K562 (cell line): ENCODE measurements around the gene PARP9.

ENCODE experiments used
- EP300 ChIP-seq: IDR thresholded peaks from 2 replicates; pipeline ENCODE4 v1.6.1; 2012; ENCODE audit warnings: low read length, improper control_type of control experiment
- KAT7 ChIP-seq: sonication (generic); formaldehyde crosslinking; IDR thresholded peaks from 2 replicates; pipeline ENCODE4 v1.8.0; 2022; ENCODE audit warnings: missing genetic modification reagents, mild to moderate bottlenecking, borderline replicate concordance
- MYC ChIP-seq, 2 experiments: fragments of 250-450 bp in 1 of 2; sonication (Bioruptor Pico) in 1 of 2; IDR thresholded peaks; 2 replicates each; pipeline versions ENCODE4 v1.5.1 to v1.6.1; 2012 to 2021; ENCODE audit warnings: low read depth in 2 of 2, borderline replicate concordance in 1 of 2, improper control_type of control experiment in 1 of 2, low read length in 1 of 2, mild to moderate bottlenecking in 1 of 2, moderate library complexity in 1 of 2
- PCBP1 ChIP-seq: fragments of 200-400 bp; formaldehyde crosslinking; IDR thresholded peaks from 2 replicates; pipeline ENCODE4 v1.6.1; 2018; ENCODE audit warnings: mild to moderate bottlenecking, low read depth, low read length; ENCODE audit not compliant: poor library complexity, severe bottlenecking
- POLR2A ChIP-seq: fragments of 450-650 bp; conservative IDR thresholded peaks from 2 replicates; pipeline ENCODE4 v1.6.1; 2016
- POLR2AphosphoS5 ChIP-seq: IDR thresholded peaks from 2 replicates; pipeline ENCODE4 v1.6.1; 2011; ENCODE audit warnings: mild to moderate bottlenecking, low read depth, low read length, moderate library complexity; ENCODE audit not compliant: control insufficient read depth, insufficient read depth
- SMARCB1 ChIP-seq: IDR thresholded peaks from 2 replicates; pipeline ENCODE4 v1.6.1; 2011; ENCODE audit warnings: improper control_type of control experiment, low read depth; ENCODE audit not compliant: insufficient read length
- TBP ChIP-seq: optimal IDR thresholded peaks from 2 replicates; pipeline ENCODE3; 2011; ENCODE audit warnings: low read depth, low read length, improper control_type of control experiment
- TRIM24 ChIP-seq, 2 experiments: fragments of 450-650 bp; IDR thresholded peaks; 2 replicates each; pipeline ENCODE4 v1.6.1; 2016
- TF ChIP-seq, protein P1 (sequence below), 3 experiments: IDR thresholded peaks in 2 of 3; conservative IDR thresholded peaks in 1 of 3; 2 replicates each; pipeline ENCODE4 v1.5.1; 2011 to 2012; ENCODE audit warnings: low read length in 3 of 3, mild to moderate bottlenecking in 3 of 3, control low read depth in 2 of 3, improper control_type of control experiment in 1 of 3, inconsistent platforms in 1 of 3, low read depth in 1 of 3, mixed read lengths in 1 of 3, moderate library complexity in 1 of 3; ENCODE audit not compliant: insufficient read depth in 2 of 3

DNA sequence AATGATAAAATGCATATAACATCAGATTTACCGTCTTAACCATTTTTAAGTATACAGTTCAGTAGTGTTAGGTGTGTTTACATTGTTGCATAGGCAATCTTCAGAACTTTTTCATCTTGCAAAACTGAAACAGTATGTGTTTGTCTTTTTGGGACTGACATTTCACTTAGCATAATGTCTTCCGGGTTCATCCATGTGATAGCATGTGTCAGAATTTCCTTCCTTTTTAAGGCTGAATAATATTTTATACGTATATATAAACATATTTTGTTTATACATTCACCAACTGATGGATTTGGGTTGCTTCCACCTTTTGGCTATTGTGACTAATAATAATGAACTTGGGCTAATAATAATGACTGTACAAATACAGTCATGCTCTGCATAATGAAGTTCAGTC is 16.4 kb upstream of the PARP9 start:
- TF ChIP-seq KAT7 (CRISPR knock-in tag) (no peak), TBP (no peak), TRIM24 (IDR thresholded peaks at IDR 0.05) (no peak), SMARCB1 (no peak), EP300 (no peak), MYC (IDR thresholded peaks at IDR 0.05; ENCODE audit: low read depth, low read length) (no peak), MYC (CRISPR knock-in tag; IDR thresholded peaks at IDR 0.05; ENCODE audit: borderline replicate concordance, low read depth) (no peak), PCBP1 (no peak), POLR2A (no peak), POLR2AphosphoS5 (no peak)
- TF ChIP-seq, protein P1, sequence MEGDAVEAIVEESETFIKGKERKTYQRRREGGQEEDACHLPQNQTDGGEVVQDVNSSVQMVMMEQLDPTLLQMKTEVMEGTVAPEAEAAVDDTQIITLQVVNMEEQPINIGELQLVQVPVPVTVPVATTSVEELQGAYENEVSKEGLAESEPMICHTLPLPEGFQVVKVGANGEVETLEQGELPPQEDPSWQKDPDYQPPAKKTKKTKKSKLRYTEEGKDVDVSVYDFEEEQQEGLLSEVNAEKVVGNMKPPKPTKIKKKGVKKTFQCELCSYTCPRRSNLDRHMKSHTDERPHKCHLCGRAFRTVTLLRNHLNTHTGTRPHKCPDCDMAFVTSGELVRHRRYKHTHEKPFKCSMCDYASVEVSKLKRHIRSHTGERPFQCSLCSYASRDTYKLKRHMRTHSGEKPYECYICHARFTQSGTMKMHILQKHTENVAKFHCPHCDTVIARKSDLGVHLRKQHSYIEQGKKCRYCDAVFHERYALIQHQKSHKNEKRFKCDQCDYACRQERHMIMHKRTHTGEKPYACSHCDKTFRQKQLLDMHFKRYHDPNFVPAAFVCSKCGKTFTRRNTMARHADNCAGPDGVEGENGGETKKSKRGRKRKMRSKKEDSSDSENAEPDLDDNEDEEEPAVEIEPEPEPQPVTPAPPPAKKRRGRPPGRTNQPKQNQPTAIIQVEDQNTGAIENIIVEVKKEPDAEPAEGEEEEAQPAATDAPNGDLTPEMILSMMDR (IDR thresholded peaks at IDR 0.05 in 2 of 3, conservative IDR thresholded peaks at IDR 0.05 in 1 of 3; ENCODE audit: insufficient read depth in 2 of 3, low read depth in 1 of 3, low read length in 3 of 3), result no peak
